Gastroesophageal sphincter (tissue), 4 donors: ENCODE results near the gene STK33. TPM values are rescaled to one million over a fixed set of nuclear protein-coding genes. Genes with fewer than 3 reads are reported as not detected.

Source experiments
- ATAC-seq: fragments of 150-250 bp; one replicate; pipeline ENCODE4 v1.9.1; 2016; ENCODE audit warnings: mild to moderate bottlenecking, moderate library complexity
- H3K27ac ChIP-seq, 4 donors: fragments of 200-600 bp; sonication (generic) in 3 of 4; 1 replicate in 3 of 4; 2 replicates in 1 of 4; pipeline ENCODE4 v1.5.1; 2016 to 2019
- H3K27me3 ChIP-seq: fragments of 200-600 bp; sonication (generic); one replicate; pipeline ENCODE4 v1.5.1; 2019
- H3K36me3 ChIP-seq, 2 donors: fragments of 200-600 bp; sonication (generic); one replicate each; pipeline ENCODE4 v1.5.1; 2019; ENCODE audit warnings: control low read depth in 1 of 2
- H3K4me1 ChIP-seq, 3 donors: fragments of 200-600 bp; sonication (generic); 1 replicate in 2 of 3; 2 replicates in 1 of 3; pipeline ENCODE4 v1.5.1; 2016 to 2019; ENCODE audit warnings: control low read depth in 2 of 3
- H3K4me3 ChIP-seq, 2 donors: fragments of 200-600 bp; sonication (generic); one replicate each; pipeline ENCODE4 v1.5.1; 2019; ENCODE audit warnings: mild to moderate bottlenecking in 1 of 2, moderate library complexity in 1 of 2
- H3K9me3 ChIP-seq, 3 donors: fragments of 200-600 bp; sonication (generic); one replicate each; pipeline ENCODE4 v1.5.1; 2017 to 2019; ENCODE audit warnings: control low read depth in 2 of 3
- EP300 ChIP-seq: sonication (generic); formaldehyde crosslinking; IDR thresholded peaks from one replicate; pipeline ENCODE4 v1.6.1; 2017; ENCODE audit warnings: antibody characterized with exemption, mild to moderate bottlenecking
- POLR2A ChIP-seq, 2 donors: fragments of 450-650 bp; IDR thresholded peaks; one replicate each; pipeline ENCODE4 v1.6.1; 2017; ENCODE audit warnings: antibody characterized with exemption in 2 of 2, mild to moderate bottlenecking in 2 of 2, moderate library complexity in 1 of 2
- POLR2AphosphoS5 ChIP-seq: sonication (generic); formaldehyde crosslinking; IDR thresholded peaks from one replicate; pipeline ENCODE4 v1.6.1; 2017; ENCODE audit warnings: antibody characterized with exemption
- WGBS, 2 donors: methylation state at CpG; one replicate each; pipeline ENCODE4 v1.1.5; 2018; ENCODE audit warnings: low coverage in 1 of 2; 5-methylcytosine and 5-hydroxymethylcytosine counted together
- total RNA-seq, 4 donors: library from RNA; depleted of rRNA; stranded (reverse); fragments of >200 nt; gene quantifications; one replicate each; pipeline ENCODE4 v1.1.0, GENCODE V29; 2016
- TF ChIP-seq, protein P1 (sequence below), 4 experiments: fragments of 200-600 bp in 2 of 4; fragments of 450-650 bp in 2 of 4; sonication (generic) in 1 of 4; IDR thresholded peaks; one replicate each; pipeline ENCODE4 v1.5.1; 2017 to 2019; ENCODE audit warnings: antibody characterized with exemption in 4 of 4, mild to moderate bottlenecking in 2 of 4, moderate library complexity in 2 of 4

The STK33 gene
- total RNA-seq, 4 donors from 2014 or later, result 15.7 to 25.6 (median 21.4) TPM

DNA sequence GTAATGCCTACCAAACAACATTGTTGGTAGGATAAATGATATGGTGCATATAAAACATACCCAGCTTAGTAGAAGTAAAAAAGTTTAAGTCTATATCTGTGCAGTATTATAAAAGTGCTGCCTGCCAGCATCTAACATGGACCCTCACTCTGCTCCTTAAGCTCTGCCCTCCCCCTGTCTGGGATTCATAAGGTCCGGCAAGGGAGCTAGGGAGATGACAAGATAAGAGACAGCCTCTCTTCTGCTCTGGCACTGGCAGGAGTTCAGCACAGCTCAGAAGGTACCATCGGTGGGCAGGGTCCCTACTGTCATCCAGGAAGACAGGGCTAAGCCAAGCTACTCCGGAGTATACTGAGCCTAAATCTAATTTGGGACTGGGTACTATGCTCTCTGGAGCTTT lies 45.6 kb upstream of the STK33 start:
- no peak overlapping the region for H3K4me3 ChIP-seq
- H3K27me3 ChIP-seq, result no peaks in the 10 kb centered on the region
- peaks cover 0 to 100% of the 10 kb centered on the region in 2 donors for H3K36me3 ChIP-seq
- TF ChIP-seq EP300 (no peak), POLR2AphosphoS5 (no peak)
- TF ChIP-seq, protein P1, sequence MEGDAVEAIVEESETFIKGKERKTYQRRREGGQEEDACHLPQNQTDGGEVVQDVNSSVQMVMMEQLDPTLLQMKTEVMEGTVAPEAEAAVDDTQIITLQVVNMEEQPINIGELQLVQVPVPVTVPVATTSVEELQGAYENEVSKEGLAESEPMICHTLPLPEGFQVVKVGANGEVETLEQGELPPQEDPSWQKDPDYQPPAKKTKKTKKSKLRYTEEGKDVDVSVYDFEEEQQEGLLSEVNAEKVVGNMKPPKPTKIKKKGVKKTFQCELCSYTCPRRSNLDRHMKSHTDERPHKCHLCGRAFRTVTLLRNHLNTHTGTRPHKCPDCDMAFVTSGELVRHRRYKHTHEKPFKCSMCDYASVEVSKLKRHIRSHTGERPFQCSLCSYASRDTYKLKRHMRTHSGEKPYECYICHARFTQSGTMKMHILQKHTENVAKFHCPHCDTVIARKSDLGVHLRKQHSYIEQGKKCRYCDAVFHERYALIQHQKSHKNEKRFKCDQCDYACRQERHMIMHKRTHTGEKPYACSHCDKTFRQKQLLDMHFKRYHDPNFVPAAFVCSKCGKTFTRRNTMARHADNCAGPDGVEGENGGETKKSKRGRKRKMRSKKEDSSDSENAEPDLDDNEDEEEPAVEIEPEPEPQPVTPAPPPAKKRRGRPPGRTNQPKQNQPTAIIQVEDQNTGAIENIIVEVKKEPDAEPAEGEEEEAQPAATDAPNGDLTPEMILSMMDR (IDR thresholded peaks at IDR 0.05), result no peak
- H3K4me1 ChIP-seq, result no peaks in the 10 kb centered on the region
- H3K27ac ChIP-seq, result no peak overlapping the region
- 62 to 92% methylated on average over 2 to 3 of the region's 3 CpGs for WGBS, 2 donors
- peaks cover 0 to 7% (median 0%) of the 10 kb centered on the region in 3 donors for H3K9me3 ChIP-seq
- ATAC-seq, result no peak

DNA sequence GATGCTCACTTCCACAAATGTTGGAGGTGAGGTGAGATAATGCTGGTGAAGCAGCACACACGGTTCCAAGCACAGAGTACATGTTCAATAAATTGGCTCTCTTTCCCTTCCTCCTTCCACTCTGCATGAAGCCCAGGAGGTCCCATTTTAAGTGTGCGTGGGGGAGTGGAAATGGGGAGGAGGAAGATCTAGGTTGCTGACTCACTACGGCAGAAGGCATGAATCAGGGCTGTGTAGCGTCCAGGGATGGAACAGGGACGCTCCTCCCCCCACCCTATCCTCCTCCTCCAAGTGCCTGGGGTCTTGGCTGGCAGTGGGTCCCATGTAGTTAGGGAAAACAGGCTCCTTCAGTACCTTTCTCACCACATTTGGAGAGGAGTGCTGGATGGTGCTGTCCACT lies 44.3 kb upstream of the STK33 start:
- H3K9me3 ChIP-seq, result peaks cover 0 to 7% (median 0%) of the 10 kb centered on the region in 3 donors
- H3K36me3 ChIP-seq, result peaks cover 0 to 100% of the 10 kb centered on the region in 2 donors
- 76 to 93% methylated on average over 3 to 4 of the region's 5 CpGs for WGBS, 2 donors
- no peaks in the 10 kb centered on the region for H3K4me1 ChIP-seq
- no peak for ATAC-seq
- H3K4me3 ChIP-seq, result no peak overlapping the region
- H3K27me3 ChIP-seq, result no peaks in the 10 kb centered on the region
- TF ChIP-seq, protein P1 (IDR thresholded peaks at IDR 0.05), result no peak
- H3K27ac ChIP-seq, result no peak overlapping the region

DNA sequence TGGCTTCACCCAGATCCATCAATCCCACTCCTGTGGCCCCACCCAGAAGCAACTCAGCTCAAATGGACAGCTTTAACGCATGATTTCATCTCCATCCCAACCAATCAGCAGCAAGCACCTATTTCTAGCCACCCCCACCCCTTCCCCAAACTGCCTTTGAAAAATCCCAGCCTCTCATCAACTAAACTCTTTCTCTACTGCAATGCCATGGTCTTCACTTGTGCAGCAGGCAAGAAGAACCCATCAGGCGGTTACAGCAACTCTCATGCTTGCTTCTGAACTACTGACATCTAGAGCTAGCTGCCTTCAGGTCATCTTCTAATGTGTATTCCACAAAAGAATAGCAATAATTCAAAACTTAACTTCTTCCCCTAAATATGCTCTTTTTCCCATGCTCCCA lies 42.1 kb upstream of the STK33 start:
- TF ChIP-seq POLR2AphosphoS5 (no peak), EP300 (no peak), POLR2A (IDR thresholded peaks at IDR 0.05) (no peak)
- TF ChIP-seq, protein P1 (IDR thresholded peaks at IDR 0.05), result no peak
- Histone ChIP-seq H3K36me3 (peaks cover 0 to 86% of the 10 kb centered on the region in 2 donors), H3K27me3 (no peaks in the 10 kb centered on the region), H3K4me3 (no peak overlapping the region), H3K27ac (no peak overlapping the region), H3K4me1 (no peaks in the 10 kb centered on the region), H3K9me3 (peaks cover 0 to 7% (median 0%) of the 10 kb centered on the region in 3 donors)
- 57 to 92% methylated on average over 2 of the region's 2 CpGs for WGBS, 2 donors
- ATAC-seq, result no peak

DNA sequence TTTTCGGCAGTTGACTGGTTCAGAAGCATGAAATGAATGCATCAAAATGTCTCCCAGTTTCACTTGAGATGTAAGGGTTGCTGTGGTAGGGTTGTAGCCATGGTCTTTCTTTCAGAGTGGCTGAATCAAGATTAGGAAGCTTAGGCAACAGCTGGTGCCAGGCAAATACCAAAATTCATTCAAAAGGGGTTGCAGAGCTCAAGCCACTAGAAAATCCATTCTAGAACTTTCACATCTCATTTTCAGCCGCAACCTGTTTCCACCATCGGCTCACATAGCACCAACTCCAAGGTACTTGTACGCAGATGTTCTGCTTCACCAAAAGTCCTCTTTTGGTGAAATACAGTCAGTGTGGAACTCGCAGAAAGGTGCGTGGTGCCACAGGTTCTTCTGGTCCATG lies 40.5 kb upstream of the STK33 start:
- peaks cover 0 to 7% (median 0%) of the 10 kb centered on the region in 3 donors for H3K9me3 ChIP-seq
- H3K27ac ChIP-seq, result no peak overlapping the region
- peaks cover 0 to 78% of the 10 kb centered on the region in 2 donors for H3K36me3 ChIP-seq
- H3K4me3 ChIP-seq, result no peak overlapping the region
- WGBS, 2 donors, result 94 to 100% methylated on average over 5 of the region's 6 CpGs
- TF ChIP-seq POLR2AphosphoS5, result no peak
- TF ChIP-seq POLR2A (IDR thresholded peaks at IDR 0.05), result no peak
- TF ChIP-seq, protein P1 (IDR thresholded peaks at IDR 0.05), result no peak
- no peak for TF ChIP-seq EP300
- ATAC-seq, result no peak
- no peaks in the 10 kb centered on the region for H3K27me3 ChIP-seq
- no peaks in the 10 kb centered on the region for H3K4me1 ChIP-seq

DNA sequence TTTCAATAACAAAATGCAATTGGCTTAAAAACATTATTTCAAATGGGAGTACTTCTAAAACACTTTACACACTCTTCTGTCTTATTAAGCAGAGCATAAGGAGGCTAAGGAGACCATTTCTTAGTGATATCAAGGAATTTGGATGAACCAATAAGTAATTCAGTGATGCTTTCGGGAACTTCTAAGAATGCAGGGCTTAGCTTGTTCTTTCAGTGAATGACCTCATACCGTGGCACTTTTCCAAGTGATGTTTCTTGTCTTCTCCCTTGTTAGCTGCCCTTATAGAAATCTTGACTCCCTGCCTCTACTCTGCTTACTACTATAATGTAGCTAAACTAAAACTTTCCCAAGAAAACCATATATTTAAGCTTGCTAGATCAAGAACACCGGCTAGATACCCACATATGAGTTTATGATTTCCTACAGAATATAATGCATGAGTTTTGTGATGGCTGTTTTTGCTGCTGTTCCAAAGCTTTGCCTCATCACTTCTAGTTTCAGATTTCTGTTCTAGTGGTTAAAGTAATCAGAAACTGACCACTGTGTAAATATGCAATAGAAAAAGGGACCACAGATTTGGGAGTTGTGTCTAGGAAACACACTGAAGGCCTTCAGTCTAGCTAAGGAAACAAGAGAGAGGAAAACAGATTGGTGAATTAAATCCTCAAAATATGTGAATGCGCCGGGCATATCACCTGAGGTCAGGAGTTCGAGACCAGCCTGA lies 37.5 kb upstream of the STK33 start:
- ATAC-seq, result no peak
- TF ChIP-seq EP300 (no peak), POLR2AphosphoS5 (no peak), POLR2A (IDR thresholded peaks at IDR 0.05) (no peak)
- TF ChIP-seq, protein P1 (IDR thresholded peaks at IDR 0.05), result no peak

More for the DNA sequence above, 37.5 kb upstream of the STK33 start:
- Histone ChIP-seq H3K27ac (no peak overlapping the region), H3K9me3 (peaks cover 0 to 7% (median 0%) of the 10 kb centered on the region in 3 donors), H3K36me3 (peaks cover 0 to 52% of the 10 kb centered on the region in 2 donors), H3K4me3 (no peak overlapping the region), H3K27me3 (no peaks in the 10 kb centered on the region), H3K4me1 (no peaks in the 10 kb centered on the region)
- 69 to 70% methylated on average over 6 of the region's 6 CpGs for WGBS, 2 donors
